HEK293 (cell line): Measurements from ENCODE around the gene WHRN.

Experiments
- ZNF121 ChIP-seq: fragments of 450-650 bp; formaldehyde crosslinking; IDR thresholded peaks from 2 replicates; pipeline ENCODE4 v1.5.1; 2016; ENCODE audit warnings: missing biosample characterization, missing genetic modification characterization
- TF ChIP-seq, protein P1 (sequence below): fragments of 450-650 bp; formaldehyde crosslinking; IDR thresholded peaks from 2 replicates; pipeline ENCODE4 v1.5.1; 2016; ENCODE audit warnings: missing biosample characterization, missing genetic modification characterization, low read depth
- TF ChIP-seq, protein P2 (sequence below): fragments of 450-650 bp; formaldehyde crosslinking; IDR thresholded peaks from 2 replicates; pipeline ENCODE4 v1.5.1; 2016; ENCODE audit warnings: missing biosample characterization, missing genetic modification characterization

DNA sequence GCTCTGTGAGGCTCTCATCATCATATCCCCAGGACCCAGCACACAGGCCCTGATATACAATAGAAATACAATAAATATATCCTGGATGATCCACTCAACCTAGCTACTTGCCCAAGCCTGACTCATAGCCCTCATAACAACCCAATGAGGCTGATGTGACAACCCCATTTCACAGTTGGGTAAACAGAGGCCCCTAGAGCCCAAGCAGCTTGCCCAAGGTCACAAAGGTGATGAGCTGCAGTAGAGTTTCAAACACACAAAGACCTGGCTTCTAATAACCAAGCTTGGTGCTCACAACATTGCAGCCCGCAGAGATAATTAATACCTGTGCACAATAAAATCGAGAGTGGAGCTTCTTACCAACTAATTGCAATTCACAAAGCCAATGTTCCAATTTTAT, 114.3 kb downstream of the WHRN start:
- TF ChIP-seq ZNF121 (tag by site-specific recombination) = no peak
- TF ChIP-seq, protein P1, sequence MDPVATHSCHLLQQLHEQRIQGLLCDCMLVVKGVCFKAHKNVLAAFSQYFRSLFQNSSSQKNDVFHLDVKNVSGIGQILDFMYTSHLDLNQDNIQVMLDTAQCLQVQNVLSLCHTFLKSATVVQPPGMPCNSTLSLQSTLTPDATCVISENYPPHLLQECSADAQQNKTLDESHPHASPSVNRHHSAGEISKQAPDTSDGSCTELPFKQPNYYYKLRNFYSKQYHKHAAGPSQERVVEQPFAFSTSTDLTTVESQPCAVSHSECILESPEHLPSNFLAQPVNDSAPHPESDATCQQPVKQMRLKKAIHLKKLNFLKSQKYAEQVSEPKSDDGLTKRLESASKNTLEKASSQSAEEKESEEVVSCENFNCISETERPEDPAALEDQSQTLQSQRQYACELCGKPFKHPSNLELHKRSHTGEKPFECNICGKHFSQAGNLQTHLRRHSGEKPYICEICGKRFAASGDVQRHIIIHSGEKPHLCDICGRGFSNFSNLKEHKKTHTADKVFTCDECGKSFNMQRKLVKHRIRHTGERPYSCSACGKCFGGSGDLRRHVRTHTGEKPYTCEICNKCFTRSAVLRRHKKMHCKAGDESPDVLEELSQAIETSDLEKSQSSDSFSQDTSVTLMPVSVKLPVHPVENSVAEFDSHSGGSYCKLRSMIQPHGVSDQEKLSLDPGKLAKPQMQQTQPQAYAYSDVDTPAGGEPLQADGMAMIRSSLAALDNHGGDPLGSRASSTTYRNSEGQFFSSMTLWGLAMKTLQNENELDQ (tag by site-specific recombination) = no peak
- TF ChIP-seq, protein P2, sequence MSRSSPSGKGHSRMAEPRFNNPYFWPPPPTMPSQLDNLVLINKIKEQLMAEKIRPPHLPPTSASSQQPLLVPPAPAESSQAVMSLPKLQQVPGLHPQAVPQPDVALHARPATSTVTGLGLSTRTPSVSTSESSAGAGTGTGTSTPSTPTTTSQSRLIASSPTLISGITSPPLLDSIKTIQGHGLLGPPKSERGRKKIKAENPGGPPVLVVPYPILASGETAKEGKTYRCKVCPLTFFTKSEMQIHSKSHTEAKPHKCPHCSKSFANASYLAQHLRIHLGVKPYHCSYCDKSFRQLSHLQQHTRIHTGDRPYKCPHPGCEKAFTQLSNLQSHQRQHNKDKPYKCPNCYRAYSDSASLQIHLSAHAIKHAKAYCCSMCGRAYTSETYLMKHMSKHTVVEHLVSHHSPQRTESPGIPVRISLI = no peak
